ENCODE data around the gene CD7. TPM values are rescaled to one million over a fixed set of nuclear protein-coding genes. Genes with fewer than 3 reads are reported as not detected.

The CD7 gene
- total RNA-seq, 1 experiment from 2014 or later = 0.74 TPM

DNA sequence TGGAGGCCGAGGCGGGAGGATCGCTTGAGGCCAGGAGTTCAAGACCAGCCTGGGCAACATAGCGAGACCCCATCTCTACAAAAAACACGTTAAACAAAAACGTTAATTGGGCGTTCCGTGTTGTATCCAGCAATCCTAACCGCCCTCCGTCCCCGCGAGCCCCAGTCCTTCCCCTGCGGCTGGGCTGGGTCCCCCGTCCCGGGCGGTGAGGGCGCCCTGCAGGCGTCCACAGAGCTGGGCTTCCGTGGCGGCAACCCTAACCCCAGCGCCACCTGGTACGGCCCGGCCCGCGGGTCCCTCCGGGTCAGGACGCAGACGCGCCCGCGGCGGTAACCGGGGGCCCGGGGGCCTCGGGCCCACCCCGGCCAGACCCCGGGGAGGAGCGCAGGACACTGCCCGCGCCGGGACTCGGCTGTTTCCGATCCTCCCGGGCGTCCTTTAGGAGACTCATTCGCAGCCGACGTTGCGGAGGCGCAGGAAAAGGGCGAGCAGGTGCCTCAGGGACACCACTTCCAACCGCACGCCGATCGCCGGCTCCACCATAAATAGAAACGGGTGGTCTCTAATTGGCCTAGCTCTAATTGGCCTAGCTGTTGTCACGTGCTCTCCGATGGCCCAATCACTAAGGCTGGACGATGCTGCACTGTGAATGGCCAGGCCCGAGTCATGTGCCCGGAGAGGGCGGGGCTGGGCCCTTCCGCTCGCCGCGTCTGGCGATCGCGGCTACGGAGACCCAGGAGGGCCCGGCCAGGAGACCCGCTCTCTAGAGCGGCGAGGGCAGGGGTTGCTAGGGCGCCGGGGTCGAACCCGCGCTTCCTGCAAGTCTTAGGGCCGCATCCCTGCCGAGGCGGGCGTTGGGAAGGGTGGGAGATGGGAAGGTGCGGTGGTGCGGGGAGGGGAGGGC lies 24.9 kb downstream of the CD7 start (continued):
- TF ChIP-seq SMAD4 (CRISPR knock-in tag; IDR thresholded peaks at IDR 0.05) = no peak
- TF ChIP-seq, protein P1, sequence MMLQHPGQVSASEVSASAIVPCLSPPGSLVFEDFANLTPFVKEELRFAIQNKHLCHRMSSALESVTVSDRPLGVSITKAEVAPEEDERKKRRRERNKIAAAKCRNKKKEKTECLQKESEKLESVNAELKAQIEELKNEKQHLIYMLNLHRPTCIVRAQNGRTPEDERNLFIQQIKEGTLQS (CRISPR knock-in tag; conservative IDR thresholded peaks at IDR 0.05) = no peak

DNA sequence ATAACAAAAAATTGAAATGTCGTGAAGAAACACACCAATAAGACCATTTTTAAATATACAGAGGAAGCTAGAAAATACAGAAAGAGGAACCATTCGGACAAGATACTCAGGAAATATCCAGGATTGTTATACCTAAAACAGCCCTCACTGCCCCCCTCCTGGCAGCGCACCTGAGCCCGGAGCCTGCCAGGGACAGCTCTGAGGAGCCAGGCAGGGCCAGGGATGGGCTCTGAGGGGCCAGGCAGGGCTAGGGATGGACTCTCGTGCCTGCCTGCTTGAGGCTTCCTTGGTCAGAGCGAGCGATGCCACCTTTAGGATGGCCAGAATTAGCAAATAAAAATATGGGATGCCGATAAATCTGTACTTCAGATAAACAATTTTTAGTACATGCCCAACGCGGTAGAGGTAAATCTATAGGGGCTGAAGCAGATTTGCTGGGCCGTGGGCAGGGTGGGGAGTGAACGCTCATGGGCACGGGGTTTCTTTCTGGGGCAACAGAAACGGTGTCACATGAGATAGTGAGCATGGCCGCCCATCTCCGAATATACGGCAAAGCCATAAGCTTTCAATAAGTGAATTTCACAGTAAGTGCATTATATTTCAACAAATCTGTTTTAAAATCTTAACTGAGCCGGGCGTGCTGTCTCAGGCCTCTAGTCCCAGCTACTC lies 25.7 kb downstream of the CD7 start:
- Mint-ChIP-seq H3K27ac (0 out of 2 replicates have a peak overlapping the region, but pooled peaks have one; percentile 31), H3K4me3 (peak overlapping the region; percentile 62), H3K27me3 (ENCODE audit: low read depth) (peaks cover 11% of the 10 kb centered on the region; the same call in 1 of the 2 replicates), H3K36me3 (no peaks in the 10 kb centered on the region), H3K4me1 (peaks cover 14% of the 10 kb centered on the region), H3K9me3 (peaks cover 10% of the 10 kb centered on the region)
- no peak for DNase-seq (ENCODE audit: low spot score)
- ATAC-seq = no peak
- ChIA-PET POLR2A (interaction anchor here (1.3 kb wide), 1 partner anchor 18 kb away, joined by 5 read pairs; the partner anchor contains the start of gene CSNK1D), CTCF (interaction anchor here (0.9 to 1.1 kb wide), 2 partner anchors 11 to 55 kb away, joined by 4 to 7 read pairs; no protein-coding TSS in a partner anchor)
- TF ChIP-seq ESRRA (CRISPR knock-in tag; IDR thresholded peaks at IDR 0.05; ENCODE audit: borderline replicate concordance) = no peak
- TF ChIP-seq, protein P2, sequence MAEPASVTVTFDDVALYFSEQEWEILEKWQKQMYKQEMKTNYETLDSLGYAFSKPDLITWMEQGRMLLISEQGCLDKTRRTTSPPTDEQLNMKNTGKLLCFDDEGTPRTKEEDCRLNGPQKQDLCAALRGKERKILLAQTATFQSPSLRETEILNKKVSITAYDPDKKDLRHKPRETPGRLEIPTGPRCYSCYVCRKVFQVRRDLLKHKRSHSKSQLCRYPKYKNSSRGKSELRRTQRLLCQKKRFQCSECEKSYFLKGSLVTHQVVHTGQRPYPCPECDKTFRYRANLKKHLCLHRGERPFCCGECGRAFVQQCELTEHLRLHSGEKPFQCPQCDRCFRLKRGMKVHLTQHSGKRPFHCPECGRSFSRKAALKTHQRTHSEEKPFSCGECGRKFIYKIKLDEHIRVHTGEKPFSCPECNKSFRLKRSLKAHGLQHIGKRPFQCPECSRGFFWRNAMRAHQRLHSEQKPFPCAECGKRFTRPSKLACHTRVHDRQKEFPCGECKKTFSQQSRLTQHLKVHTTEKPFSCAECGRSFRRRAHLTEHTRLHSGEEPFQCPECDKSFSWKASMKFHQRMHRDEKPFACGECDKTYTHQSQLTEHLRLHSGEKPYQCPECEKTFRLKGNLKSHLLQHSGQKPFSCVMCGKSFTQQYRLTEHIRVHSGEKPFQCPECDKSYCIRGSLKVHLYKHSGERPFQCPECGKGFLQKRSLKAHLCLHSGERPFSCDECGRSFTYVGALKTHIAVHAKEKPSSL (CRISPR knock-in tag; conservative IDR thresholded peaks at IDR 0.05) = no peak
- no peak for TF ChIP-seq FOXP1 (CRISPR knock-in tag; IDR thresholded peaks at IDR 0.05; ENCODE audit: borderline replicate concordance)
- no peak for TF ChIP-seq JUN (CRISPR knock-in tag; IDR thresholded peaks at IDR 0.05)
- no peak for TF ChIP-seq KAT7 (CRISPR knock-in tag; IDR thresholded peaks at IDR 0.05; ENCODE audit: borderline replicate concordance)
- no peak for TF ChIP-seq ZNF263 (CRISPR knock-in tag; IDR thresholded peaks at IDR 0.05; ENCODE audit: low read depth)
- no peak for TF ChIP-seq RORB (CRISPR knock-in tag; IDR thresholded peaks at IDR 0.05)
- TF ChIP-seq ZNF396 (CRISPR knock-in tag; IDR thresholded peaks at IDR 0.05; ENCODE audit: borderline replicate concordance) = no peak
- TF ChIP-seq, protein P3, sequence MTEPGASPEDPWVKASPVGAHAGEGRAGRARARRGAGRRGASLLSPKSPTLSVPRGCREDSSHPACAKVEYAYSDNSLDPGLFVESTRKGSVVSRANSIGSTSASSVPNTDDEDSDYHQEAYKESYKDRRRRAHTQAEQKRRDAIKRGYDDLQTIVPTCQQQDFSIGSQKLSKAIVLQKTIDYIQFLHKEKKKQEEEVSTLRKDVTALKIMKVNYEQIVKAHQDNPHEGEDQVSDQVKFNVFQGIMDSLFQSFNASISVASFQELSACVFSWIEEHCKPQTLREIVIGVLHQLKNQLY (CRISPR knock-in tag; IDR thresholded peaks at IDR 0.05) = no peak
- no peak for TF ChIP-seq SMAD4 (CRISPR knock-in tag; IDR thresholded peaks at IDR 0.05)
- TF ChIP-seq, protein P4, sequence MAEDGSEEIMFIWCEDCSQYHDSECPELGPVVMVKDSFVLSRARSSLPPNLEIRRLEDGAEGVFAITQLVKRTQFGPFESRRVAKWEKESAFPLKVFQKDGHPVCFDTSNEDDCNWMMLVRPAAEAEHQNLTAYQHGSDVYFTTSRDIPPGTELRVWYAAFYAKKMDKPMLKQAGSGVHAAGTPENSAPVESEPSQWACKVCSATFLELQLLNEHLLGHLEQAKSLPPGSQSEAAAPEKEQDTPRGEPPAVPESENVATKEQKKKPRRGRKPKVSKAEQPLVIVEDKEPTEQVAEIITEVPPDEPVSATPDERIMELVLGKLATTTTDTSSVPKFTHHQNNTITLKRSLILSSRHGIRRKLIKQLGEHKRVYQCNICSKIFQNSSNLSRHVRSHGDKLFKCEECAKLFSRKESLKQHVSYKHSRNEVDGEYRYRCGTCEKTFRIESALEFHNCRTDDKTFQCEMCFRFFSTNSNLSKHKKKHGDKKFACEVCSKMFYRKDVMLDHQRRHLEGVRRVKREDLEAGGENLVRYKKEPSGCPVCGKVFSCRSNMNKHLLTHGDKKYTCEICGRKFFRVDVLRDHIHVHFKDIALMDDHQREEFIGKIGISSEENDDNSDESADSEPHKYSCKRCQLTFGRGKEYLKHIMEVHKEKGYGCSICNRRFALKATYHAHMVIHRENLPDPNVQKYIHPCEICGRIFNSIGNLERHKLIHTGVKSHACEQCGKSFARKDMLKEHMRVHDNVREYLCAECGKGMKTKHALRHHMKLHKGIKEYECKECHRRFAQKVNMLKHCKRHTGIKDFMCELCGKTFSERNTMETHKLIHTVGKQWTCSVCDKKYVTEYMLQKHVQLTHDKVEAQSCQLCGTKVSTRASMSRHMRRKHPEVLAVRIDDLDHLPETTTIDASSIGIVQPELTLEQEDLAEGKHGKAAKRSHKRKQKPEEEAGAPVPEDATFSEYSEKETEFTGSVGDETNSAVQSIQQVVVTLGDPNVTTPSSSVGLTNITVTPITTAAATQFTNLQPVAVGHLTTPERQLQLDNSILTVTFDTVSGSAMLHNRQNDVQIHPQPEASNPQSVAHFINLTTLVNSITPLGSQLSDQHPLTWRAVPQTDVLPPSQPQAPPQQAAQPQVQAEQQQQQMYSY (CRISPR knock-in tag; IDR thresholded peaks at IDR 0.05) = no peak
- no peak for TF ChIP-seq MYBL2 (CRISPR knock-in tag; IDR thresholded peaks at IDR 0.05)
- no peak for TF ChIP-seq ZNF138 (CRISPR knock-in tag; conservative IDR thresholded peaks at IDR 0.05)
- TF ChIP-seq, protein P5, sequence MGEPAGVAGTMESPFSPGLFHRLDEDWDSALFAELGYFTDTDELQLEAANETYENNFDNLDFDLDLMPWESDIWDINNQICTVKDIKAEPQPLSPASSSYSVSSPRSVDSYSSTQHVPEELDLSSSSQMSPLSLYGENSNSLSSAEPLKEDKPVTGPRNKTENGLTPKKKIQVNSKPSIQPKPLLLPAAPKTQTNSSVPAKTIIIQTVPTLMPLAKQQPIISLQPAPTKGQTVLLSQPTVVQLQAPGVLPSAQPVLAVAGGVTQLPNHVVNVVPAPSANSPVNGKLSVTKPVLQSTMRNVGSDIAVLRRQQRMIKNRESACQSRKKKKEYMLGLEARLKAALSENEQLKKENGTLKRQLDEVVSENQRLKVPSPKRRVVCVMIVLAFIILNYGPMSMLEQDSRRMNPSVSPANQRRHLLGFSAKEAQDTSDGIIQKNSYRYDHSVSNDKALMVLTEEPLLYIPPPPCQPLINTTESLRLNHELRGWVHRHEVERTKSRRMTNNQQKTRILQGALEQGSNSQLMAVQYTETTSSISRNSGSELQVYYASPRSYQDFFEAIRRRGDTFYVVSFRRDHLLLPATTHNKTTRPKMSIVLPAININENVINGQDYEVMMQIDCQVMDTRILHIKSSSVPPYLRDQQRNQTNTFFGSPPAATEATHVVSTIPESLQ (CRISPR knock-in tag; IDR thresholded peaks at IDR 0.05) = no peak
- TF ChIP-seq ZNF671 (CRISPR knock-in tag; IDR thresholded peaks at IDR 0.05) = no peak

All from WTC11 (cell line).